Tibial artery (tissue), 4 donors: Measurements from ENCODE around the gene KLK10.

Experiments used
- DNase-seq, 2 donors: peaks; one replicate each; pipeline ENCODE4 v3.0.0-alpha.2; 2019
- H3K27ac ChIP-seq, 2 donors: fragments of 200-600 bp; sonication (generic) in 1 of 2; 1 replicate in 1 of 2; 2 replicates in 1 of 2; pipeline ENCODE4 v1.5.1; 2018 to 2019; ENCODE audit warnings: mild to moderate bottlenecking in 1 of 2
- H3K27me3 ChIP-seq, 2 donors: fragments of 200-600 bp; sonication (generic) in 1 of 2; one replicate each; pipeline versions ENCODE4 v1.5.1 to v1.6.0; 2016 to 2019
- H3K36me3 ChIP-seq, 3 donors: fragments of 200-600 bp; sonication (generic) in 2 of 3; one replicate each; pipeline ENCODE4 v1.5.1; 2016 to 2019; ENCODE audit warnings: mild to moderate bottlenecking in 2 of 3
- H3K4me1 ChIP-seq, 4 donors: fragments of 200-600 bp; sonication (generic) in 2 of 4; 1 replicate in 3 of 4; 2 replicates in 1 of 4; pipeline ENCODE4 v1.5.1; 2016 to 2019
- H3K4me3 ChIP-seq, 2 donors: fragments of 200-600 bp; sonication (generic) in 1 of 2; 1 replicate in 1 of 2; 2 replicates in 1 of 2; pipeline ENCODE4 v1.5.1; 2018 to 2019; ENCODE audit warnings: mild to moderate bottlenecking in 2 of 2
- H3K9me3 ChIP-seq, 3 donors: fragments of 200-600 bp; sonication (generic) in 1 of 3; one replicate each; pipeline ENCODE4 v1.5.1; 2016 to 2019
- intact Hi-C: fragments of 100-400 bp; cut with DNase I; formaldehyde crosslinking; loops from one replicate; pipeline ENCODE4 v1.15.0; 2023; ENCODE audit warnings: low total_unique reads
- TF ChIP-seq, protein P1 (sequence below), 2 experiments: fragments of 200-600 bp in 1 of 2; fragments of 450-650 bp in 1 of 2; IDR thresholded peaks; one replicate each; pipeline ENCODE4 v1.5.1; 2017 to 2019; ENCODE audit warnings: antibody characterized with exemption in 2 of 2, mild to moderate bottlenecking in 1 of 2, moderate library complexity in 1 of 2

KLK10 gene

GRCh38 chr19:51014242-51014641 is 5.3 kb downstream of the KLK10 start:
- Histone ChIP-seq H3K27me3 (peaks cover 0 to 60% of the 10 kb centered on the region in 2 donors), H3K4me3 (no peak overlapping the region), H3K4me1 (peaks cover 0 to 15% (median 7%) of the 10 kb centered on the region in 4 donors), H3K9me3 (no peaks in the 10 kb centered on the region), H3K27ac (no peak overlapping the region), H3K36me3 (no peaks in the 10 kb centered on the region)
- TF ChIP-seq, protein P1, sequence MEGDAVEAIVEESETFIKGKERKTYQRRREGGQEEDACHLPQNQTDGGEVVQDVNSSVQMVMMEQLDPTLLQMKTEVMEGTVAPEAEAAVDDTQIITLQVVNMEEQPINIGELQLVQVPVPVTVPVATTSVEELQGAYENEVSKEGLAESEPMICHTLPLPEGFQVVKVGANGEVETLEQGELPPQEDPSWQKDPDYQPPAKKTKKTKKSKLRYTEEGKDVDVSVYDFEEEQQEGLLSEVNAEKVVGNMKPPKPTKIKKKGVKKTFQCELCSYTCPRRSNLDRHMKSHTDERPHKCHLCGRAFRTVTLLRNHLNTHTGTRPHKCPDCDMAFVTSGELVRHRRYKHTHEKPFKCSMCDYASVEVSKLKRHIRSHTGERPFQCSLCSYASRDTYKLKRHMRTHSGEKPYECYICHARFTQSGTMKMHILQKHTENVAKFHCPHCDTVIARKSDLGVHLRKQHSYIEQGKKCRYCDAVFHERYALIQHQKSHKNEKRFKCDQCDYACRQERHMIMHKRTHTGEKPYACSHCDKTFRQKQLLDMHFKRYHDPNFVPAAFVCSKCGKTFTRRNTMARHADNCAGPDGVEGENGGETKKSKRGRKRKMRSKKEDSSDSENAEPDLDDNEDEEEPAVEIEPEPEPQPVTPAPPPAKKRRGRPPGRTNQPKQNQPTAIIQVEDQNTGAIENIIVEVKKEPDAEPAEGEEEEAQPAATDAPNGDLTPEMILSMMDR (IDR thresholded peaks at IDR 0.05): no peak
- intact Hi-C loops: no loop called here
- no peak for DNase-seq

- peaks cover 0 to 51% of the 10 kb centered on the region in 2 donors for H3K27me3 ChIP-seq
- no peak overlapping the region for H3K4me3 ChIP-seq
- intact Hi-C loops: no loop called here
- peaks cover 0 to 8% (median 4%) of the 10 kb centered on the region in 4 donors for H3K4me1 ChIP-seq
- no peaks in the 10 kb centered on the region for H3K9me3 ChIP-seq
- TF ChIP-seq, protein P1 (IDR thresholded peaks at IDR 0.05): no peak
- DNase-seq: no peak
- no peak overlapping the region for H3K27ac ChIP-seq
- H3K36me3 ChIP-seq: no peaks in the 10 kb centered on the region
Observed at GRCh38 chr19:51012661-51013190, 6.8 kb downstream of the KLK10 start.

DNA sequence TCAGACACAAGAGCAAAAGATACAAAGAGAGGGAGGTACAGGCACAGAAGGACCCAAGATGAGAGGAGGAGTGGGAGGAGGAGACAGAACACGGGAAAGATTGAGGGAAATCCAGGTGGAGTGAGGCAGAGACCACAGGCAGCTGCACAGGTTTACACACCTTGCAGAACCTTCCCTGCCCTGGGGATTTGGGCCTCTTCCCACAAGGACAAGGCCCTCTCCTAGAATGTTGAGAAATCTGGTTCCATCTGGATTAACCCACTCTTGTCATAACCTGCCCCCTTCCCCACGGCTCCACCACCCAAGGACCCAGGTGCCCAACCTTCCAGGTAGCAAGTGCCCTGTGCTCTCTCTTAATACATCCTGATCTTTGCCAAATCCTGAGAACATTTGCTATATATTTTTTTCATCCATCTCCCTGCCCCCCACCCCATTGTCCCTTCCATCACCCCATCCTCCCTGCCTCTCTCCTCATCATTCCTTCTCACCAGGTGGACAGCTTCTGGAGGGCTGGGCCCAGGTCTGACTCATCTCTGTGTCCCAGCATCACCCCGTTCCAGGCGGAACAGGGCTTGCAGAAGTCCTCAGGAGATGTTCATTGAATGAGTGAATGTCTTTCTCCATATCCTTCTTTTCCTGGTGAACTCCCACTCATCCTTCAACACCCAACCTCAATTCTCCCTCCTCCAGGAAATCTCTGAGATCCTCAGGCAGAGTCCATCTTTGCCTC is 9.3 kb downstream of the KLK10 start:
- TF ChIP-seq, protein P1 (IDR thresholded peaks at IDR 0.05): no peak
- Histone ChIP-seq H3K27ac (no peak overlapping the region), H3K9me3 (no peaks in the 10 kb centered on the region), H3K4me3 (no peak overlapping the region), H3K4me1 (no peaks in the 10 kb centered on the region), H3K36me3 (no peaks in the 10 kb centered on the region), H3K27me3 (peaks cover 0 to 33% of the 10 kb centered on the region in 2 donors)
- no peak for DNase-seq
- intact Hi-C loops: no loop called here

- DNase-seq: no peak
- TF ChIP-seq, protein P1 (IDR thresholded peaks at IDR 0.05): no peak
- H3K9me3 ChIP-seq: no peaks in the 10 kb centered on the region
- intact Hi-C loops: no loop called here
- H3K27ac ChIP-seq: no peak overlapping the region
- H3K4me1 ChIP-seq: no peaks in the 10 kb centered on the region
- H3K36me3 ChIP-seq: no peaks in the 10 kb centered on the region
- no peak overlapping the region for H3K4me3 ChIP-seq
- H3K27me3 ChIP-seq: peaks cover 0 to 23% of the 10 kb centered on the region in 2 donors
Observed at GRCh38 chr19:51009061-51009891, 10.2 kb downstream of the KLK10 start.

GRCh38 chr19:51007488-51007887 is 12.0 kb downstream of the KLK10 start:
- TF ChIP-seq, protein P1 (IDR thresholded peaks at IDR 0.05): no peak
- H3K27me3 ChIP-seq: peaks cover 0 to 33% of the 10 kb centered on the region in 2 donors
- H3K4me3 ChIP-seq: no peak overlapping the region
- DNase-seq: no peak
- intact Hi-C loops: no loop called here
- H3K36me3 ChIP-seq: no peaks in the 10 kb centered on the region
- peaks cover 0 to 2% (median 0%) of the 10 kb centered on the region in 4 donors for H3K4me1 ChIP-seq
- no peaks in the 10 kb centered on the region for H3K9me3 ChIP-seq
- no peak overlapping the region for H3K27ac ChIP-seq
